Right cardiac atrium (tissue), 5 donors: Measurements from ENCODE around the gene ABCC9. TPM values are rescaled to one million over a fixed set of nuclear protein-coding genes. Genes with fewer than 3 reads are reported as not detected.

Experiments used
- ATAC-seq, 2 donors: fragments of 200-7000 bp; cut with Tn5 transposase; one replicate each; pipeline versions ENCODE4 v1.8.0 to v1.9.1; 2020; ENCODE audit warnings: moderate library complexity in 2 of 2, mild to moderate bottlenecking in 1 of 2
- DNase-seq, 3 donors: peaks; one replicate each; pipeline ENCODE4 v3.0.0-alpha.2; 2020
- H3K27ac ChIP-seq: one replicate; pipeline ENCODE4 v1.5.1; 2013; ENCODE audit warnings: mild to moderate bottlenecking, low read length, control low read depth, moderate library complexity
- H3K27me3 ChIP-seq: one replicate; pipeline ENCODE4 v1.6.1; 2013; ENCODE audit not compliant: control insufficient read depth, insufficient read depth
- H3K4me1 ChIP-seq: one replicate; pipeline ENCODE4 v1.6.1; 2013; ENCODE audit warnings: low read length; ENCODE audit not compliant: control insufficient read depth, insufficient read depth
- H3K4me3 ChIP-seq: one replicate; pipeline ENCODE4 v1.5.1; 2013; ENCODE audit warnings: low read length, control low read depth
- H3K9me3 ChIP-seq: one replicate; pipeline ENCODE4 v1.6.1; 2013; ENCODE audit warnings: low read length; ENCODE audit not compliant: control insufficient read depth
- WGBS: extraction: QIAGEN DNeasy Blood & Tissue Kit; methylation state at CpG from one replicate; pipeline ENCODE4 v1.1.7; 2013; 5-methylcytosine and 5-hydroxymethylcytosine counted together
- intact Hi-C, 4 donors: fragments of 100-400 bp; cut with DNase I; formaldehyde crosslinking; loops; one replicate each; pipeline versions ENCODE4 v1.11.0 to v1.14.0; 2022 to 2023
- long read RNA-seq, 4 donors: library from polyadenylated mRNA; unstranded; transcript quantifications; one replicate each; pipeline ENCODE4 v2.0.0, GENCODE V29; 2020 to 2021
- polyA plus RNA-seq: library from polyadenylated mRNA; stranded (reverse); fragments of 200-250 nt; gene quantifications from one replicate; pipeline ENCODE4 v1.2.3, GENCODE V29; 2013
- total RNA-seq, 4 donors: library from RNA; stranded (reverse); fragmentation: NEBNext Ultra II Directional; extraction: Animal tissue kit (Norgen Biotek cat#: 25700); gene quantifications; one replicate each; pipeline ENCODE4 v1.2.1, GENCODE V29; 2021
- donor health status: healthy with polysubstance abuse.
- donor health status: DM: no; HTN: yes; CAD: no.
- donor health status: DM: no; HTN: no; CAD: no.
- donor health status: DM: no; HTN: yes; CAD: no; lungs with severe emphysema.
- donor health status: DM: yes; HTN: yes; CAD: no.

Gene ABCC9
- total RNA-seq (10 to 100 TPM; 46.5 to 67.8 (median 56.7) TPM), polyA plus RNA-seq (12.1 TPM)
- long read RNA-seq, donor 1, partial matches to known transcripts = 3 of 19 reads
- long read RNA-seq, donor 1, other reads (novel, unspliced or antisense) = 15 of 19 reads
- long read RNA-seq, donor 2, partial matches to known transcripts = 1 of 5 reads
- long read RNA-seq, donor 2, other reads (novel, unspliced or antisense) = 4 of 5 reads
- long read RNA-seq, donor 3, partial matches to known transcripts = 3 of 21 reads
- long read RNA-seq, donor 3, other reads (novel, unspliced or antisense) = 14 of 21 reads
- long read RNA-seq, donor 4, partial matches to known transcripts = 2 of 13 reads
- long read RNA-seq, donor 4, other reads (novel, unspliced or antisense) = 10 of 13 reads

DNA sequence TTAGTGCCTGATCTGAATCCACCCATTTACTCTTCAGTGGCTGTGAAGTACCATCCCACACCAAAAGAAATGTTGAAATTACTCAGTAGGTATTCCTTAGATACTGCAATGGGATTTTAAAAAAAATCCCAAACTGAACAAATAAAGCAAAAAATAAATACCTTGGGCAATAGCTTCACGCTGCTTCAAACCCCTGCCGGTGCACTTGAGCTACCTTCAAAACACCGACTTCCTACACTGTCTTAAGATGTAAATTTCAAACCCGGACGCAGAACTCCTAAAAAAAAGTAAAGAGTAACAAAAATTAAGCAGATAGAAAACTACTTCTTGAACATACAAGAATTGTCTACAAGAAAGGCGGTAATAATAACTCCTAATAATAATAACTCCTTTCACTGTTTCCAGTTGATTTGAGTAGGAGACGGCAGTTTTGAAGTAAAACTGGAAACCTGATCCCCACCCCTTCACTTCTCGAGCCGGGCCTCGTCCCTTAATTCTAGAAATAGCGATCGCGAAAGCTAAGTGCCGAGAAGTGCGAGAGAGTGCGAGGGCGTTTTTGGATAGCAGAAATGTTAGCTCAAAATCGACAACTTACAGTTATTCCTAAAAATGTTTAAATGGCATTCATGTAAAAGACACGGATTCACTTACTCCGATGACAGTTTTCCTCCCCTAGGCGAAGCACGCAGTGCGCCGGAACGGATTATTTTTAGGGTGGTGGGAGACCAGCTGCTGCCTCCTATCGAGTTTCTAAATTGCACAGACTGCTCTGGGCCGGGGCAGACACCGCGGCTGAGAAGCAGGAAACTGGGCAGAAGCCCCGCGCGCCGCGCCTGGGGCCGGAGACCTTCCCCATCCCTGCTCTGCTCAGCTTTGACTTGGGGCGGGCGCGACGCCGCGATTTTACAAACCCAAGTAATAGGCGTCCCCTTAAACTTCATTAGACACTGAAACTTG, at the start of gene ABCC9:
ABCC9 (minus strand) TSS at position 878 of the 957 bp plus-strand sequence. CDS start 4,752 bp downstream, outside the sequence.
- Histone ChIP-seq H3K9me3 (no peaks in the 10 kb centered on the region), H3K4me1 (no peaks in the 10 kb centered on the region), H3K4me3 (peak within 1 kb of the TSS; percentile 75), H3K27ac (peak within 1 kb of the TSS; percentile 86), H3K27me3 (no peaks in the 10 kb centered on the region)
- WGBS = 2% methylated on average over 42 of the region's 42 CpGs
- intact Hi-C loops = loop anchor here in 2 of 4 donors (2.0 to 5.0 kb wide), 2 partner anchors 166 to 169 kb away; partner anchors contain the start of gene KCNJ8 (in 2 of the 2)
- DNase-seq = peak; percentile 62 to 88 (median 86)
- peak; percentile 88 to 92 for ATAC-seq

DNA sequence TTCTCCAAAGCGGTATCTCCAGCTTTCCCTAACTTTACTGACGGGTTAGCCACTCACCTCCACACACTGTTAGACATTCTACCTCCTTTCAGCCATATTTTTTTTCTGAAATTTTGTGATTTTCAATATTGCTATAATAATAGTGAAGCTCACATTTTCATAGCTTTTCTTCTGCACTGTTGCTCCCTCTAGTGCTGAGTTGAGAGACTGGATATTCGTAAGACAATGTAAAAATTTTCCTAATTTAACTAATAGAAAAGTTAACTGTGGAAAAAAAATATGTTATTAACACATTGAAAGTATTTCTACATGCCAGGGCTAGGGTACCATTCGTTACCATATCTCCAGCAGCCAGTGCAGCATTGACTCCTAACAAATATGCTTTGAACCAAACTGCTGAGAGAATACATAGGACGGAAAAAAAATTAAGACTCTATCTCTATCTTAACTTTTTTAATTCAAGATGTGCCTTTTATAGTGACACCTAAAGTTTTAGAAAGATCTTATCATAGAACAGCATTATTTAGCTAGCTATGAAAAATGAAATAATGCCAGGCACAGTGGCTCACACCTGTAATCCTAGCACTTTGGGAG, 48.7 kb upstream of the ABCC9 start:
- DNase-seq (no peak), ATAC-seq (no peak)
- 44% methylated on average over 5 of the region's 5 CpGs for WGBS

DNA sequence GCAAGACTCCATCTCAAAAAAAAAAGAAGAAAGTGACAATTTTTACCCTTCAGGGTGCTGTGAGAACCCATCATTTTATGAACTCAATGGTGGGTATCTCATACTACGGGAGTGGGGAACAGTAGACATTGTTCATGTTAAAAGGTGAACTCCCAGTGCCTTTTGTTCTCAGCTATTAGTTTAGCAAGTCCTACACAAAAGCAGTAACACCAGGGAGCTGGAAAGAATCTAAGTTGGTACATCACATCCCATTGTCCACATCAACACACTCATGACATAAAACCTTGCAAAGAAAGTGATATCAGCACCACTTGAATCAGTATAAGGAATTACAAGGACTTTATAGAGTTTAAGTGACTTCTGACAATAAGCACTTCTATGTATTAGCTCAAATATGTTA, 47.4 kb upstream of the ABCC9 start:
- Histone ChIP-seq H3K27ac (no peak overlapping the region), H3K4me1 (no peaks in the 10 kb centered on the region), H3K27me3 (no peaks in the 10 kb centered on the region), H3K4me3 (no peak overlapping the region), H3K9me3 (no peaks in the 10 kb centered on the region)
- no peak for DNase-seq
- 90% methylated on average over 1 of the region's 1 CpG for WGBS
- no peak for ATAC-seq
- intact Hi-C loops = no loop called here

More for the DNA sequence above, 48.7 kb upstream of the ABCC9 start:
- H3K27ac ChIP-seq = no peak overlapping the region
- no peak overlapping the region for H3K4me3 ChIP-seq
- no peaks in the 10 kb centered on the region for H3K4me1 ChIP-seq
- H3K9me3 ChIP-seq = no peaks in the 10 kb centered on the region
- H3K27me3 ChIP-seq = no peaks in the 10 kb centered on the region
- intact Hi-C loops = loop anchor here in 3 of 4 donors (5.0 kb wide), 1 partner anchor 293 kb away; no protein-coding TSS in a partner anchor

DNA sequence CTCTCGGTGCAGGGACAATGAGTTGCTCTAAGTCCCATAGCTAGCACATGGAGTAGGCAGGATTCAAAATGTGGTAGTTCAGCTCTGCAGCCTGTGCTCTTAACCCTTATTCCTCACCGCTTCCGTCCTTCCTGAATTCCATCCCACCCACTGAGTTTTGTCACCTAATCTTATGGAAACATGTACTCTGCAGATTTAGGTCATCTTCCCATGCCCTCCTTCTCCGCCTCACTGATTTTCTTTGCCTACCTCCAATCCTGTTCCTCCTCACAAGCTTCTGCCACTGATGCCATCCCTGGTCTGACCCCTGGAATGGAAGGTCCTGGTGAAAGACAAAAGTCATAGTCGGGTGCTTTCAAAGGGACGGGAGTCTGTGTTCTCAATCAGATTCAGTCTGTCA, 46.5 kb upstream of the ABCC9 start:
- Histone ChIP-seq H3K4me1 (no peaks in the 10 kb centered on the region), H3K9me3 (no peaks in the 10 kb centered on the region), H3K4me3 (no peak overlapping the region), H3K27me3 (no peaks in the 10 kb centered on the region), H3K27ac (no peak overlapping the region)
- 86% methylated on average over 6 of the region's 6 CpGs for WGBS
- intact Hi-C loops = no loop called here
- DNase-seq = no peak
- no peak for ATAC-seq

DNA sequence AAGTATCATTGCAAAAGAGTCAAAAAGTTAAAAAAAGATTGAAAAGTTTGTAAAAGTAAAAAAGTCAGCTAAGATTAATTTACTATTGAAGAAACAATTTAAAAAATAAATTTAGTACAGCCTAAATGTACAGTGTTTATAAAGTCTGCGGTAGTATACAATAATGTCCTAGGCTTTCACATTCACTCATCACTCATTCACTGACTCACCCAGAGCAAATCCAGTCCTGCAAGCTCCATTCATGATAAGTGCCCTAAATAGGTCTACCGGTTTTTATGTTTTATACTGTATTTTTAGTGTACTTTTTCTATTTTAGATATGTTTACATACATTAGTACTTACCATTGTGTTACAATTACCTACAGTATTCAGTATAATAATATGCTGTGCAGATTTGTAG, 43.9 kb upstream of the ABCC9 start:
- 92% methylated on average over 2 of the region's 2 CpGs for WGBS
- H3K27ac ChIP-seq = no peak overlapping the region
- ATAC-seq (no peak), DNase-seq (no peak)
- intact Hi-C loops = no loop called here
- no peaks in the 10 kb centered on the region for H3K27me3 ChIP-seq
- H3K4me1 ChIP-seq = no peaks in the 10 kb centered on the region
- H3K9me3 ChIP-seq = no peaks in the 10 kb centered on the region
- H3K4me3 ChIP-seq = no peak overlapping the region

DNA sequence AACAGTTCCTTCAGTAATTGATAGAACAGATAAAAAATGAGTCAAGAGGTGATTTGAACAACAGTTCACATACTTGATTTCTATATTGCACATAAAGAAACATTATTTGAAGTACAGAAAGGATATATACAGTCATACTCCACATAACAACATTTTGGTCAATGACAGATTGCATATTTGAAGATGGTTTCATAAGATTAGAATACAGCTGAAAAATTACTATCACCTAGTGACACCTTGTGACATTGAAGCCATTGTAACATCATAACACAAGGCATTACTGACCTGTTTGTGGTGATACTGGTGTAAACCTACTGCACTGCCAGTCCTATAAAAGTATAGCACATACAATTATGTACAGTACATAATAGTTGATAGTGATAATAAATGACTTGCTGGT, 43.1 kb upstream of the ABCC9 start:
- DNase-seq (no peak), ATAC-seq (no peak)
- intact Hi-C loops = no loop called here
- Histone ChIP-seq H3K4me1 (no peaks in the 10 kb centered on the region), H3K9me3 (no peaks in the 10 kb centered on the region), H3K27me3 (no peaks in the 10 kb centered on the region), H3K27ac (no peak overlapping the region), H3K4me3 (no peak overlapping the region)

DNA sequence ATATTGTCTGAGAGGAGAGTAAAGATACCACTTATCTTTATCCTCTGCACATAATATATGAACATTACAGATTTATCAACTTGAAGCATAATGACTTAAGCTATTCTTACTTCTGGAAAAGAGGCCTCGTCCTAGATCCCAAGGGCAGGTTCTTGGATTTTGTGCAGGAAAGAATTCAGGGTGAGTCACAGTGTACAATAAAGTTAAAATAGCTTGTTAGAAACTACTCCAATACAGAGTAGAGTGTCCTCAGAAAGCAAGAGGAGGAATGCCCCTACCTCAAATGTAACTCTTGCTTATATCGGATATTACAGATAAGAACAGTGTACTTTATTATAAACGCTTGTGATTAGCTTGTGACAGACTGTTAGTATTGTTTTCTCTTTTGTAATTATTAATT, 41.9 kb upstream of the ABCC9 start:
- H3K27me3 ChIP-seq = no peaks in the 10 kb centered on the region
- no peaks in the 10 kb centered on the region for H3K4me1 ChIP-seq
- no peak for ATAC-seq
- H3K9me3 ChIP-seq = no peaks in the 10 kb centered on the region
- H3K4me3 ChIP-seq = no peak overlapping the region
- intact Hi-C loops = no loop called here
- DNase-seq = no peak
- 64% methylated on average over 3 of the region's 3 CpGs for WGBS
- H3K27ac ChIP-seq = no peak overlapping the region

DNA sequence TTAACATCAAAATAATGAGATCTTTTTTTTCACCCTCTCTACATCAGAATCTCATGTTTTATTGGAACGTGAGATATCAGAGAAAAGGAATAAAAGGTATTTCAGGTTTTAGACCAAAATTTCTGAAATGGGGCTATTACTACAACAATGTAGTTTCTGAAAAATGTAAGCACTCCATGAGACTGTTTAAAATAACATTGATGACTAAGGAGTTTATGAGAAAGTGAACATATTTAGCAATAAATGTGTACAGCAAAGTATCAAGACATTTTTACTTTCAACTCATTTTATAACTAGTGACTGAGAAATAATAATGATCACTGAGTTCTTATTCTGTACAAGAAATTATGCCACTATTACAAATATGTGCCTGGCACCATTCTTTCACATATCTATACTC, 39.3 kb upstream of the ABCC9 start:
- Histone ChIP-seq H3K27me3 (no peaks in the 10 kb centered on the region), H3K9me3 (no peaks in the 10 kb centered on the region), H3K4me1 (no peaks in the 10 kb centered on the region), H3K4me3 (no peak overlapping the region), H3K27ac (no peak overlapping the region)
- WGBS = 88% methylated on average over 1 of the region's 1 CpG
- DNase-seq = no peak
- ATAC-seq = no peak
- intact Hi-C loops = no loop called here

DNA sequence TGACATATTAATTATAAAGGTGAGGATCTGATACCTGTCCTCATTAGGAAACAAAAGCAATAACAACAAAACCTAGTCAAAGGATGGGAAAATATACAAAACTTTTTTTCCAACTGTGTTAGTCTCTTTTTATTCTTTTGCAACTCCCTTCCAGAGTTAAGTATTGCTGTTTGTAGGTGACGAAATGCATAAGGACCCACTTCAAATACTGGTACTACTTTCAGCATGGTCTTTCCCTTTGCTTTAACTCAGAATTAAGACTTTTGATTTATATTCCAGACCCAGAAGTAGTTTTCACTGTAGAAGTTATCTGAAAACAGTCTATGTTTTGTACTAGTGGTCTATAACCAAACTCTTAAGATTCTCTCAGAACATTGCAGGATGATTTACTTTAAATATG, 34.1 kb upstream of the ABCC9 start:
- 86% methylated on average over 1 of the region's 1 CpG for WGBS
- Histone ChIP-seq H3K4me1 (no peaks in the 10 kb centered on the region), H3K27ac (no peak overlapping the region), H3K9me3 (no peaks in the 10 kb centered on the region), H3K27me3 (no peaks in the 10 kb centered on the region), H3K4me3 (no peak overlapping the region)
- intact Hi-C loops = no loop called here
- ATAC-seq (no peak), DNase-seq (no peak)

DNA sequence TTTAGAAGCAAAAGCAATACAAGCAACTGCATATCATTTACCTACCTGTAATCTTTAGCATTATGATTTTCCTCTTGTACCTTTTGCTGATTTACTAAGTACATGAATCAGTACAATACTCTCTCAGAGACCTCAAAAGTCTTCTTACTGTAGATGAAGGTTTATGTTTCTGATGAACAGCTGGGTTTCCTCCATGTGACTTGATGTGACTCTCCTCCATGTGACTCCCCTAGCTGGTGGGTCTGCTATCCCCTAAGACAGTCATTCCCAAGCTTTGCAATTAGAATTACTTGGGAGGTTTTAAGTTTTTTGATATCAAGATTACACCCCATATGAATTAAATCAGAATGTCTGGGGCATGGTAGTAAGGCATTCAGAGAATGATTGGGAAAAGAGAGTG, 32.0 kb upstream of the ABCC9 start:
- H3K4me3 ChIP-seq = no peak overlapping the region
- no peaks in the 10 kb centered on the region for H3K27me3 ChIP-seq
- DNase-seq (no peak), ATAC-seq (no peak)
- H3K4me1 ChIP-seq = no peaks in the 10 kb centered on the region
- no peaks in the 10 kb centered on the region for H3K9me3 ChIP-seq
- intact Hi-C loops = no loop called here
- no peak overlapping the region for H3K27ac ChIP-seq

DNA sequence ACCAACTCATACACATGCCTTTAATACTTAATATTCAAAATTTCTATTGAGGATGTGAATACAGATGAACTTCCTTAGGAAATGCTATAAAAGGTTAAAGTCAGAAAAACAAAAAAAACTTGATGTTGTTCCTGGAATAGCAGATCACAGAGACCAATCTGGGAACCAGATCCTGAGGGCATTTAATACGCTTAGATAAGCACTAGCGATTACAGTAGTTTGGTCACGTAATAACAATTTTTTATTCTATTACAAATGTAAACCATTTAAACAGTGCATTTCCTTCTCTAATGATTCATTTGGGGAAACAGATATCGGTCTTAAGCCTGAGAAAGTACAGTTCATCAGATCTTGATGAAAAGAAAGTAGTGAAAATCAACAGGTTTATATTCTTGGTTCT, 30.8 kb upstream of the ABCC9 start:
- 69% methylated on average over 4 of the region's 4 CpGs for WGBS
- ATAC-seq (no peak), DNase-seq (no peak)
- no peak overlapping the region for H3K27ac ChIP-seq
- no peak overlapping the region for H3K4me3 ChIP-seq
- no peaks in the 10 kb centered on the region for H3K4me1 ChIP-seq
- H3K9me3 ChIP-seq = no peaks in the 10 kb centered on the region
- intact Hi-C loops = no loop called here
- no peaks in the 10 kb centered on the region for H3K27me3 ChIP-seq
